DND-41 (cell line): ENCODE data around the gene TAOK3.

Experiments
- CTCF ChIP-seq: IDR thresholded peaks from 2 replicates; pipeline ENCODE4 v1.5.1; 2012; ENCODE audit warnings: borderline replicate concordance, low read length, moderate library complexity, mild to moderate bottlenecking; ENCODE audit not compliant: poor library complexity, severe bottlenecking; ENCODE audit errors: extremely low read depth
- EZH2 ChIP-seq: IDR thresholded peaks from 3 replicates; pipeline ENCODE4 v1.6.1; 2012; ENCODE audit warnings: borderline replicate concordance, low read depth, mild to moderate bottlenecking, moderate library complexity, low read length, inconsistent platforms; ENCODE audit not compliant: severe bottlenecking

GRCh38 chr12:118330421-118331018 is 42.2 kb downstream of the TAOK3 start:
- TF ChIP-seq CTCF = no peak
- TF ChIP-seq EZH2 = no peak
